Posterior vena cava (tissue), 2 donors: Measurements from ENCODE around the gene TGM4. TPM values are rescaled to one million over a fixed set of nuclear protein-coding genes. Genes with fewer than 3 reads are reported as not detected.
A peak's percentile ranks its signal among the peaks of the same experiment; 100 is the strongest.

Experiments used
- DNase-seq: peaks from one replicate; pipeline ENCODE4 v3.0.0-alpha.2; 2020; ENCODE audit warnings: low spot score
- intact Hi-C, 2 donors: fragments of 100-400 bp; cut with DNase I; formaldehyde crosslinking; loops; one replicate each; pipeline versions ENCODE4 v1.14.1 to v1.14.2; 2022 to 2023
- total RNA-seq, 2 donors: library from RNA; stranded (reverse); fragmentation: NEBNext Ultra II Directional; extraction: Animal tissue kit (Norgen Biotek cat#: 25700); gene quantifications; one replicate each; pipeline ENCODE4 v1.2.1, GENCODE V29; 2021
- donor health status: DM: yes; HTN: yes; CAD: no.
- donor health status: DM: yes; HTN: yes; CAD: no.

Gene TGM4
- total RNA-seq, 2 donors from 2014 or later: not detected

DNA sequence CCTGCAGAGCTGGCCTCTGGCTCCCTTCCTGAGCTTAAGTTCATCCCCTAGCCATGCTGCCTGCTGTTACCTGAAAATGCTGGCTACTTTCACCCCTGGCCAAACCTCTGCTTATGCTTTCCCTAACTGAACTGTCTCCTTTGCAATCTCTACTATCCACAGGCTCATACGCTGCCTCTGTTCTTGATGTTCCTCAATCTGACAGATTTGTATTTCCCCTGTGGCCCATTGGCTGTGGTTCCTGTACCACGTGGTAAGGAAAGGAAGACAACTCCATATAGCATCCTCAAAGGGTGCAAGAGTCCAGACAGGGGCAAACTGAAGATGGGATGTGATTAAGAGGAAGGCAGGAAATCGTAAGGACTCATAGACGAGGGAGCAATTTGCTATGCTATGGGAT, 33.2 kb downstream of the TGM4 start:
- DNase-seq: no peak
- intact Hi-C loops: no loop called here

DNA sequence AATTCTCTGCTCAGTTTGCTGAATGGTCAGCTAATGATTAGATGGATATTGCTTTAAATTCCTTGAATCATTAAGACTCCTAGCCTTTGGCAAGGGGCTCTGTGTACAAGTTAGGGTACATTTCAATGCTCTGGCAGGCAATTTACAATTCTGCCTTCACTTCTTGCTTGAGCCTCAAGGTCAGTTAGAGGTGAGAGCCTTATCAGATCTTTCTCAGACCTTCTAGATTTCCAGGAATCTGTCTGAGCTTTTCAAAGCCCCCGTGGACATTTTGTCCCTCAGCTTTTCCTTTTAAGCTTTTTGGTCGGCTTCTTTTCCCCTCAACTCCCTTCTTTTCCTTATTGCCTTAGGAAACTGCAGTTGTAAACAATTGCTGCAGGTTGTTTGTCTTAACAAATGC, 34.7 kb downstream of the TGM4 start:
- no peak for DNase-seq
- intact Hi-C loops: no loop called here

DNA sequence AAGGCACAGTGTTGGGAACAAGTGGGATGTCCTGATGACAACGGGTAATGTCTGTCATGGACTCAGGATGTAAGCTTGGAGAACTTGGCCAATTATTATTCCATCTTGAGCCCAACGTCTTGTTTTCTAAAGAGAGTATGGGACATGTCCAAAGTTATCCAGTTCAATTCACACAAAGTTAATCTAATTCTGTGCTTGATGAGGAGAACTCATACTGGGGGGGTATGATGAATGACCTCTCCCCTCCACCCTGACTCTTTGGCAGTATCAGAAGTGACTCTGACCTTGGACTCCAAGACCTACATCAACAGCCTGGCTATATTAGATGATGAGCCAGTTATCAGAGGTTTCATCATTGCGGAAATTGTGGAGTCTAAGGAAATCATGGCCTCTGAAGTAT, 36.3 kb downstream of the TGM4 start:
- DNase-seq: no peak
- intact Hi-C loops: no loop called here

- DNase-seq: peak; percentile 89
- intact Hi-C loops: no loop called here
These were observed 39.6 kb downstream of the TGM4 start for GRCh38 chr3:44913868-44914468.

DNA sequence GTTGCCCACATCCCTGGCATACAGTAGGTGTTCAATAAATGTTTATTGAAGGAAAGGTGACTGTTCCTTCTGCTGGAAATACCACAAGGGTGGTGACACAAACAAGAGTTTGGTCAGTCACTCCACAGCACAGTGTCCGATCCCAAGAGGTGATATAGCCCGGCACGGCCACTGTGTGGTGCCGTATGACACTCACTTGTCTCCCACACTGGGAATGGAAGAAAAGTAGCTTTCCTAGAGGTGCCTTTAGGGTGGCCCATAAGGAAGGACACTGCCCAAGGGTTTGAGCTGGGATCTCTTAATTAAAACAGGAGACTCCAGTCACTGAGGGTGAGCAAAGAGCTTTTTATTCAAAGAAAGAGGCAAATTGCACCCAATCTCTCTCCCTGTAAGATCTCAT, 40.5 kb downstream of the TGM4 start:
- intact Hi-C loops: loop anchor here in 1 of 2 donors (5.0 kb wide), 1 partner anchor 383 kb away; no protein-coding TSS in a partner anchor
- no peak for DNase-seq

DNA sequence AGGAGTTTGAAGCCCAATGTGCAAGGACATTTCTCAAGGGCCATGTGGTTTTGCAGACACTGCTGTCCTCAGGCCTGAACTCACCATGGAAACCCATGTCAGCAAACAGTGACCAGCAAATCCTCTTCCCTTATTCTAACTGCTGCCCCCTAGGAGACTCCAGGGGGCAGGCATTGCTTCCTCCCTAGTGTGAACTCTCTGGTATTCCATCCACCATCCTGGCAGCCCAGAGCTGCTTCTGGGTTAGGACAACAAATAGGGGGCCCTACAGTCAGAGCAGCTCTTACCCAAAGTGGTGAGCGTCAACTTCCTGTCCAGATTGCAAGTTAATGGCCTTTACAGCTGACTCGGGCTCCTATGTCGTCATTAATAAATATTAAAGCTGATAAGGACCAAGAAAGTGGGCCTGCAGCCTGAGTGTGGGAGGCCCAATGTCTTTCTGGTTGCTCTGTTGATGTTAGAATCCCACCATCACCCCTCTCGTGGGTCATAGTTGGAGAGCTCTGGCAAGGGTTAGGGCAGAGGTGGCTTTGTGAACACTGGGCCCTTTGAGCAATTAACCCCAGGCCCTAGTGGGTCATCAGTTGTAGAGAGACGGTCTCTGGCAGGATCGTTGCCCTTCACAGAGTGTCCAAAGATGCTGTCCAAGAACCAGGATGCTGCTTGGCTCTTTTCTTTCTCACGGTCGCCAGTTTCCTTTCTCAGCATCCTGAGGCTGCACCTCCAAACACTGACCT, 41.5 kb downstream of the TGM4 start:
- DNase-seq: no peak
- intact Hi-C loops: loop anchor here in 1 of 2 donors (5.0 kb wide), 1 partner anchor 384 kb away; no protein-coding TSS in a partner anchor

GRCh38 chr3:44918087-44918486, 43.7 kb downstream of the TGM4 start:
- intact Hi-C loops: loop anchor here in 1 of 2 donors (5.0 kb wide), 1 partner anchor 386 kb away; no protein-coding TSS in a partner anchor
- no peak for DNase-seq

DNA sequence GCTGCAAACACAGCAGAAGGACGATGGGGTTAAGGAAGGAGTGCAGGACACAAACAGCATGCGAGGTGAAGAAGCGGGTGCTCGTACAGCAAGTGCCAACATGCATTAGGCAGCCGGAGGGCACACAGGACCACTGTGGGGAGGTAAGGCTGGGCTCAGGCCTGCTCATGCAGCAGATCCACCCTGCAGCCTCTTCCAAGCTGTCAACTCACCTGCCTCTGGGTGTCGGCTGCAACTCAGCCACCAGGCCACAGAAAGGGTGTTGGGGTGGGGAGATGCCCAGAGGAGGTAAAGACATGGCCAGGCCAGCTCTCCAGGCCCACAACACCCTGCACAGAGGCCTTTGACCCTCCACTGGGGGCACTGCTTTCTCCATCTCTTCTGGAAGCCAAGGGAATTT, 44.2 kb downstream of the TGM4 start:
- no peak for DNase-seq
- intact Hi-C loops: loop anchor here in 1 of 2 donors (5.0 kb wide), 1 partner anchor 386 kb away; no protein-coding TSS in a partner anchor

- intact Hi-C loops: loop anchor here in 1 of 2 donors (10.0 kb wide), 1 partner anchor 885 kb away; no protein-coding TSS in a partner anchor
- DNase-seq: no peak
These were observed 45.7 kb downstream of the TGM4 start for GRCh38 chr3:44920081-44920480.

- DNase-seq: no peak
These were observed 49.4 kb downstream of the TGM4 start for GRCh38 chr3:44923632-44924456.

DNA sequence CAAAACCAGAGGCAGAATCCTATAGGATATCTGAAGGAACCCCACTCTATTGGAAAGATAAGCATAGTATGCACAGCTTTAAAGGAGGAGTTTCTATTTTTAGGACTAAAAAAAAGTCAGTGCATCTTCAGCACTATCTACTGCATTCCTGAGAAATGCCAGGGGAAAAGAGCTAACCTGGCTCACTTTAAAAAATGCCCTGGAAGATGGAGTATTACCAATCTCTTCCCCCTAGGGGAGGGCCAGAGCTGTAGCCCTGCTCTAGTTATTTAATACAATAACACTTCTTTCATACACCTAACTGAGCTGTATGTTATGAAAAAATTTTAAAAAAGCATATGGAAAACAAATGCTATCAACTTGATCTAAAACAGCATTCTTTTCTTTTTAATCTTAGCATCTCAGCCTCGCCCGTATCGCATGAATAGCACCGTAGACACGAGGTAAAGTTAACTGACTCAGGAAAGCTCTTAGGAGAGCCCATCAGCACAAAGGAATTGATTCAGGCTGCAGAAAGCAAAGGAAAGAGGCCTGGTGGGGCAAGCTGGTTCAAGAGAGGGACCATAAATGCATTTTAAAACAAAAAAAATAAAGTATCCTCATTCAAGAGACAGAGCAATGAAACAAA, 50.2 kb downstream of the TGM4 start:
- intact Hi-C loops: loop anchor here in 1 of 2 donors (10.0 kb wide), 1 partner anchor 880 kb away; no protein-coding TSS in a partner anchor
- no peak for DNase-seq

More at GRCh38 chr3:44923632-44924456, 49.4 kb downstream of the TGM4 start:
- intact Hi-C loops: loop anchor here in 1 of 2 donors (10.0 kb wide), 1 partner anchor 881 kb away; no protein-coding TSS in a partner anchor

DNA sequence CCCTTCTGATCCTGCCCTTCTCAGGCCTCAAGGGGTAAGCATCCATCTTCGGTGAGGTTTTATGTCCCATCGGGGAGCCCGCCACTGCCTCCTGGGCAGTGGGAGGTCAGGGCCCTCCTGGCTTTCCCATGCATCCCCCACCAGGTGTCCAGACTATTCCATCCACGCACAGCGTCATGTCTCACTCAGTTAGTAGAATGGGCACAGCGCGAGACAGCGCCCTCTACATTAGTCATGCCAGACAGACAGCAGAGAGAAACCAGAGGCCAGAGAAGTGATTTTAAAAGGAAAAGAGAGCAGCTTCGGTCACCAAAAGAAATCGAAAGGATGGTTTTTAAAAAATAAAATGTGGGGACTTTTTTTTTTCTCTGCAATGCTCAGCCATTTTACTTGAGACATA, 51.8 kb downstream of the TGM4 start:
- intact Hi-C loops: loop anchor here in 1 of 2 donors (10.0 kb wide), 1 partner anchor 879 kb away; no protein-coding TSS in a partner anchor

GRCh38 chr3:44926921-44927320, 52.5 kb downstream of the TGM4 start:
- intact Hi-C loops: loop anchor here in 1 of 2 donors (10.0 kb wide), 1 partner anchor 878 kb away; no protein-coding TSS in a partner anchor
- DNase-seq: no peak

More for the DNA sequence above, 51.8 kb downstream of the TGM4 start:
- no peak for DNase-seq

DNA sequence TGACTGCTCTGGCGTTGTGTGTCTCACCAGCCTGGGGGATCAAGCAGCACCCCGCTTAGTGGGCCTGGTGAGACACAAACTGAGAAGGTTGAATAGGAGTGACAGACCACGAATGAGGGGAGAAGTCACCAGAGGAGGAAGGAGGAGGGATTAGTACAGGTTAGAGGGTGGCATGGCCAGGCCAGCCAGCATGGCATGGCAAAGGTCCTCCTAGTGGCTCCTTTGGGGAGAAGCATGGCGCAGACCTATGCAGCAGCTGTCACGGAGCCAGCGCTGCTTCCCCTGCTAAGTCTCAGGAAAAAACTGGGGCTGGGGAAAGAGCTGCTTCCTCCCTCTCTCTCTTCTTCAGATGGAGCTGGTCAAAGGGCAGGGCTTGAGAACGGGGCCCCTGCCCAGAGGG, 53.0 kb downstream of the TGM4 start:
- DNase-seq: no peak

GRCh38 chr3:44929782-44930181, 55.4 kb downstream of the TGM4 start:
- intact Hi-C loops: loop anchor here in 1 of 2 donors (10.0 kb wide), 1 partner anchor 875 kb away; no protein-coding TSS in a partner anchor
- no peak for DNase-seq

More for the DNA sequence above, 53.0 kb downstream of the TGM4 start:
- intact Hi-C loops: loop anchor here in 1 of 2 donors (10.0 kb wide), 1 partner anchor 877 kb away; no protein-coding TSS in a partner anchor

DNA sequence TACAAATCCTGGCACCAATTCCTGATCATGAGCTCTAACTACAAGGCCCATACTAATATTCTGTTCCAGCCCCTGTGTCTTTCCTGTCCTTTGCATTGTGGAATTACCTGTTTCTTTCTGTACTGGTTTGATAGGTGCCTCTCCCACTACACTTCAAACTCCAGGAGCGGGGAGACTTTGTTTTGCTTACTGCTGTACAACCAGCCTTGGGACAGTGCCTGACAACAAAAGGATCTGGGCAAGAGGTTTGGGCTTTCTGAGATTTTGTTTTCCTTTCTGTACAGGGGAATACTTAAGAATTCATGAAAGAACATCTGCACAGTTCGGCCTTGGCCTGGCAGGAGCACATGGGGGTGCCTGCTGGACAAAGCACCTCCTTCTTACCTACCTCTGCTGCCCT, 56.5 kb downstream of the TGM4 start:
- no peak for DNase-seq
- intact Hi-C loops: no loop called here

- intact Hi-C loops: no loop called here
- no peak for DNase-seq
These were observed 57.4 kb downstream of the TGM4 start for GRCh38 chr3:44931791-44932190.

GRCh38 chr3:44932271-44932670, 57.9 kb downstream of the TGM4 start:
- intact Hi-C loops: no loop called here
- no peak for DNase-seq
